Calu3 (cell line): ENCODE measurements around the gene EBP. TPM values are rescaled to one million over a fixed set of nuclear protein-coding genes. Genes with fewer than 3 reads are reported as not detected.
"Not testable (repeated sequence)": the region's sequence is repeated elsewhere in the genome, so short reads cannot be mapped to it uniquely, and the experiment has no call there.

Experiments used
- BruUV-seq: library from RNA; stranded (reverse); fragments of 400-500 nt; replicated peaks from 2 replicates; lab custom pipeline; 2021; lab: Mats Ljungman, UMichigan
- CTCF ChIA-PET: fragments of 300-600 bp; sonication (Branson Sonifier 250); formaldehyde crosslinking; loops from one replicate; lab custom pipeline; 2022; ENCODE audit warnings: antibody characterized with exemption; lab: Charles Lee
- DNase-seq: peaks from one replicate; pipeline ENCODE4 v3.0.0; 2022
- H3K27ac Mint-ChIP-seq: one replicate; pipeline ENCODE4 v1.8.0; 2022; ENCODE audit warnings: mixed read lengths; ENCODE audit not compliant: unreplicated experiment
- H3K27me3 Mint-ChIP-seq: one replicate; pipeline ENCODE4 v1.8.0; 2022; ENCODE audit warnings: mixed read lengths; ENCODE audit not compliant: unreplicated experiment
- H3K36me3 Mint-ChIP-seq: one replicate; pipeline ENCODE4 v1.8.0; 2022; ENCODE audit warnings: mild to moderate bottlenecking, moderate library complexity, mixed read lengths; ENCODE audit not compliant: insufficient read depth, unreplicated experiment
- H3K4me1 Mint-ChIP-seq: one replicate; pipeline ENCODE4 v1.8.0; 2022; ENCODE audit warnings: mild to moderate bottlenecking, low read depth, mixed read lengths; ENCODE audit not compliant: unreplicated experiment
- H3K4me3 Mint-ChIP-seq: one replicate; pipeline ENCODE4 v1.8.0; 2022; ENCODE audit warnings: mild to moderate bottlenecking, low read depth, moderate library complexity, mixed read lengths; ENCODE audit not compliant: unreplicated experiment
- H3K9me3 Mint-ChIP-seq: one replicate; pipeline ENCODE4 v1.8.0; 2022; ENCODE audit warnings: low read depth, mixed read lengths; ENCODE audit not compliant: unreplicated experiment
- intact Hi-C: fragments of 100-400 bp; cut with micrococcal nuclease; formaldehyde crosslinking; loops from one replicate; pipeline ENCODE4 v1.10.0; 2022; ENCODE audit not compliant: unreplicated experiment
- total RNA-seq: library from RNA; stranded (reverse); gene quantifications from 2 replicates; pipeline ENCODE4 v1.2.3, GENCODE V29; 2022
- TF ChIP-seq, protein P1 (sequence below): fragments of 200-600 bp; IDR thresholded peaks from one replicate; pipeline ENCODE4 v1.8.0; 2022; ENCODE audit warnings: antibody characterized with exemption; ENCODE audit not compliant: unreplicated experiment

The EBP gene
- total RNA-seq, 1 experiment from 2014 or later: 186 TPM

GRCh38 chrX:48548871-48549270, 27.3 kb downstream of the EBP start:
- intact Hi-C loops: no loop called here
- no peak overlapping the region for H3K27ac Mint-ChIP-seq
- no peaks in the 10 kb centered on the region for H3K27me3 Mint-ChIP-seq
- peaks cover 6% of the 10 kb centered on the region for H3K4me1 Mint-ChIP-seq
- no peak for DNase-seq
- CTCF ChIA-PET: no interaction called here
- peaks cover 33% of the 10 kb centered on the region for H3K36me3 Mint-ChIP-seq
- TF ChIP-seq, protein P1, sequence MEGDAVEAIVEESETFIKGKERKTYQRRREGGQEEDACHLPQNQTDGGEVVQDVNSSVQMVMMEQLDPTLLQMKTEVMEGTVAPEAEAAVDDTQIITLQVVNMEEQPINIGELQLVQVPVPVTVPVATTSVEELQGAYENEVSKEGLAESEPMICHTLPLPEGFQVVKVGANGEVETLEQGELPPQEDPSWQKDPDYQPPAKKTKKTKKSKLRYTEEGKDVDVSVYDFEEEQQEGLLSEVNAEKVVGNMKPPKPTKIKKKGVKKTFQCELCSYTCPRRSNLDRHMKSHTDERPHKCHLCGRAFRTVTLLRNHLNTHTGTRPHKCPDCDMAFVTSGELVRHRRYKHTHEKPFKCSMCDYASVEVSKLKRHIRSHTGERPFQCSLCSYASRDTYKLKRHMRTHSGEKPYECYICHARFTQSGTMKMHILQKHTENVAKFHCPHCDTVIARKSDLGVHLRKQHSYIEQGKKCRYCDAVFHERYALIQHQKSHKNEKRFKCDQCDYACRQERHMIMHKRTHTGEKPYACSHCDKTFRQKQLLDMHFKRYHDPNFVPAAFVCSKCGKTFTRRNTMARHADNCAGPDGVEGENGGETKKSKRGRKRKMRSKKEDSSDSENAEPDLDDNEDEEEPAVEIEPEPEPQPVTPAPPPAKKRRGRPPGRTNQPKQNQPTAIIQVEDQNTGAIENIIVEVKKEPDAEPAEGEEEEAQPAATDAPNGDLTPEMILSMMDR: no peak
- no peaks in the 10 kb centered on the region for H3K9me3 Mint-ChIP-seq
- no TSS peak for BruUV-seq
- H3K4me3 Mint-ChIP-seq: no peak overlapping the region

GRCh38 chrX:48555731-48556325, 34.2 kb downstream of the EBP start:
- CTCF ChIA-PET, H3K27me3 Mint-ChIP-seq, H3K9me3 Mint-ChIP-seq, intact Hi-C loops, DNase-seq, H3K27ac Mint-ChIP-seq, BruUV-seq, H3K4me1 Mint-ChIP-seq, H3K4me3 Mint-ChIP-seq: not testable (repeated sequence)
- peaks cover 26% of the 10 kb centered on the region for H3K36me3 Mint-ChIP-seq

DNA sequence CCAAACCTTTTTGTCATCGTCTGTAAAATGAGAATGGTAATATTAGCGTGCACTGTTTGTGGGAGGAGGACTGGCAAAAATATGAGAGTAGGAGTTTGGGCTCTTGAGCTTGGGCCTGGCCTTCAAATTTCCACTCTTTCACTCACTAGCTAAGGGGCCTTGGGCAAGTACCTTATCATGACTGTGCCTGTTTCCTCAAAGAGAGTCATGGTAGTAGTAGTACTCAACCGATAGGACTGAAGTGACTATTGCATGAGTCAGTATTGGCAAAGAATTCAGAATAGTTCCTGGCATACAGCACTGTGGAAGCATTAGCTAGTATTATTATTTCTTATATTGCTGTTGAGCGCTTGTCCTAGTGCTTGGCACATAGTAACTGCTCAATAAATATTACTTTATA, 36.7 kb downstream of the EBP start:
- TF ChIP-seq, protein P1: no peak
- Mint-ChIP-seq H3K27me3 (no peaks in the 10 kb centered on the region), H3K9me3 (no peaks in the 10 kb centered on the region), H3K4me1 (no peaks in the 10 kb centered on the region), H3K27ac (no peak overlapping the region), H3K4me3 (no peak overlapping the region), H3K36me3 (peaks cover 9% of the 10 kb centered on the region)
- no TSS peak for BruUV-seq
- CTCF ChIA-PET: interaction anchor here (0.6 kb wide), 2 partner anchors 11 to 15 kb away, joined by 3 read pairs; no protein-coding TSS in a partner anchor
- intact Hi-C loops: no loop called here
- no peak for DNase-seq

DNA sequence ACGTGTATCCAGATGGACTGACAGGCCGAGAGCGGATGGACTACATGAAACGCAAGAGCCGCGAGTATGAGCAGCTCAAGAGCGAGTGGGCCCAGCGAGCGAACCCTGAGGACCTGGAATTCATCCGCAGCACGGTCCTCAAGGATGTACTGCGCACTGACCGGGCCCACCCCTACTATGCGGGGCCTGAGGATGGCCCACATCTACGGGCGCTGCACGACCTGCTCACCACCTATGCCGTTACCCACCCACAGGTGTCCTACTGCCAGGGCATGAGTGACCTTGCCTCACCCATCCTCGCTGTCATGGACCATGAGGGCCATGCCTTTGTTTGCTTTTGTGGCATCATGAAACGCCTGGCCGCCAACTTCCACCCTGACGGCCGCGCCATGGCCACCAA, 38.0 kb downstream of the EBP start:
- CTCF ChIA-PET: no interaction called here
- H3K36me3 Mint-ChIP-seq: peaks cover 10% of the 10 kb centered on the region

GRCh38 chrX:48560056-48560455, 38.4 kb downstream of the EBP start:
- BruUV-seq: no TSS peak
- CTCF ChIA-PET: no interaction called here
- Mint-ChIP-seq H3K36me3 (peaks cover 6% of the 10 kb centered on the region), H3K4me3 (no peak overlapping the region), H3K27ac (no peak overlapping the region), H3K27me3 (no peaks in the 10 kb centered on the region), H3K9me3 (no peaks in the 10 kb centered on the region), H3K4me1 (no peaks in the 10 kb centered on the region)
- DNase-seq: no peak
- intact Hi-C loops: no loop called here
- TF ChIP-seq, protein P1: no peak

More for the DNA sequence above, 38.0 kb downstream of the EBP start:
- no peak overlapping the region for H3K4me3 Mint-ChIP-seq
- H3K27me3 Mint-ChIP-seq: no peaks in the 10 kb centered on the region
- BruUV-seq: no TSS peak
- TF ChIP-seq, protein P1: no peak
- H3K27ac Mint-ChIP-seq: no peak overlapping the region
- H3K4me1 Mint-ChIP-seq: no peaks in the 10 kb centered on the region
- no peak for DNase-seq
- no peaks in the 10 kb centered on the region for H3K9me3 Mint-ChIP-seq
- intact Hi-C loops: no loop called here
